IPS DF 4.7 (cell line): ENCODE measurements around the gene TCF7L1.
"Not testable (repeated sequence)": the region's sequence is repeated elsewhere in the genome, so short reads cannot be mapped to it uniquely, and the experiment has no call there.

Experiments used
- DNase-seq: peaks from one replicate; pipeline ENCODE4 v3.0.0-alpha.2; 2013; ENCODE audit warnings: low spot score; ENCODE audit errors: extremely low read depth

TCF7L1 gene

GRCh38 chr2:85323351-85323987, 190.3 kb downstream of the TCF7L1 start:
- DNase-seq: no peak

GRCh38 chr2:85323988-85324367, 190.8 kb downstream of the TCF7L1 start:
- not testable (repeated sequence) for DNase-seq

- no peak for DNase-seq
Observed at GRCh38 chr2:85324639-85325465, 191.7 kb downstream of the TCF7L1 start.

- DNase-seq: no peak
Observed at GRCh38 chr2:85325466-85325811, 192.2 kb downstream of the TCF7L1 start.

- DNase-seq: no peak
Observed at GRCh38 chr2:85326406-85327159, 193.4 kb downstream of the TCF7L1 start.

GRCh38 chr2:85327160-85327821, 194.1 kb downstream of the TCF7L1 start:
- DNase-seq: no peak

DNA sequence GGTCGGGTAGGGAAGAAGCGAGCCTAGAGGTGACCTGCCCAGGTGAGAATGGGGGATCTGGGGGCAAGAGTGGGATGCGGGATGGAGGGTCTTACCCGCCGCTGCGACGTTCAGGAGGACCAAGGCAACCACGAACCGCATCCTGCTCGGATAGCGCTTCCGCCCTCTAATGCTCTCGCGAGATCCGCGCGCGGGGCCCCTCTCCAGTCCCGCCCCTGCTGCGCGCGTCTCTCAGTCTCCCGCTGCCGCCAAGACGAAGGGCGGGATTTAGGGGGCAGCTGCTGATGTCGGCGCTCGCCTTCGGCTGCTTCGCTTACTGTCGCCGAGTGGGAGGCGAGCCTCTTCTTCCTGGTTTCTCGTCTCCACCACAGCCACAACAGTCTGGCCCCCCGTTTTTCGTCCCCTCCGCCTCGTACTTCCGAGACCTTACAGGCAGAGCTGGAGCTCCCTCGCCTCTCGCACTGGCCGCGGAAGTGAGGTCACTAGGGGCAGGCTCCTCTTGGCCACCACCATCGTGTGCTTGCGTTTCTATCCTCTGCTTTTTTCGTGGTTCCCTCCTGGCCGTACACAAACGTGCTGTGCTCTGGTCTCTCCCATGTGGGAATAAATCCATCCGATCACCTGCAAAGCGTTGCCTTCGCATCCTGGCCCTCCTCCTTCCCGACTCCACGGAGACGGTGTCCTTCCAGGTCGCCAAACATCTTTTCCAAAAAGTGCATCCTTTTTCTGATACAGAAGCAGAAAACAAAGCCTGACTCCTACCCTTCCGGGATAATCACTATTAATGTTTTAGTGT, 194.8 kb downstream of the TCF7L1 start, which contains the start of gene TGOLN2:
Gene TGOLN2 (minus strand): TSS at position 168 of the 796 bp plus-strand sequence. CDS start 27 bp downstream, at position 141.
- peak; percentile 60 for DNase-seq

GRCh38 chr2:85329181-85329651, 196.0 kb downstream of the TCF7L1 start:
- no peak for DNase-seq

- not testable (repeated sequence) for DNase-seq
Observed at GRCh38 chr2:85329701-85330100, 196.5 kb downstream of the TCF7L1 start.

DNA sequence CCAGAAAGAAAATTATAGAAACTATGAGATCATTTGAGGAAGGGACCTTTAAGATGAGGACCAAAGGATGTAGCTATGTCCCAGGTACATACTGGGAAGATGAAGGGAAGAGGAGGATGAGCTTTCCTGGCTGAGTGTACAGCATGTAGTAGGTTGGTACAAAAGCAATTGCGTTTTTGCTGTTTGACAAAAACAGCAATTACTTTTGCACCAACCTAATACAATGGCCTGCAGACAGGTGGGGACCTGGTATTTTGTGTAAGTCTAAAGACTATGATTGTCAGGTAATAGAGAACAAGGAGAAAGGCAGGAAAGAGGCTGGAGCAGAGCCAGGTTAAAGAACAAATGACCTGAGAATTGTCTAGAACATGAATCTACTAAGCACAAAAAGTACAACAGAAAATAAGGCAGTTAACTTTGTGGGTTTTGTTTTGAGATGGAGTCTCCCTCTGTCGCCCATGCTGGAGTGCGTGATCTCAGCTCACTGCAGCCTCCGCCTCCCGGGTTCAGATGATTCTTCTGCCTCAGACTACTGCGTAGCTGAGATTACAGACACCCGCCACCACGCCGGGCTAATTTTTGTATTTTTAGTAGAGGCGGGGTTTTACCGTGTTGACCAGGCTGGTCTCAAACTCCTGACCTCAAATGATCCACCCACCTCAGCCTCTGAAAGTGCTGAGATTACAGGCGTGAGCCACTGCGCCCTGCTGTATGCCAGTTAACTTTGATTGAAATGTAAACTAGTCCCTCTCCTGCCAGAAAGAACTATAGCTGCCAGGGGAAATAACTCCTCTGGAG, 197.8 kb downstream of the TCF7L1 start:
- no peak for DNase-seq

GRCh38 chr2:85333877-85334276, 200.7 kb downstream of the TCF7L1 start:
- DNase-seq: not testable (repeated sequence)

DNA sequence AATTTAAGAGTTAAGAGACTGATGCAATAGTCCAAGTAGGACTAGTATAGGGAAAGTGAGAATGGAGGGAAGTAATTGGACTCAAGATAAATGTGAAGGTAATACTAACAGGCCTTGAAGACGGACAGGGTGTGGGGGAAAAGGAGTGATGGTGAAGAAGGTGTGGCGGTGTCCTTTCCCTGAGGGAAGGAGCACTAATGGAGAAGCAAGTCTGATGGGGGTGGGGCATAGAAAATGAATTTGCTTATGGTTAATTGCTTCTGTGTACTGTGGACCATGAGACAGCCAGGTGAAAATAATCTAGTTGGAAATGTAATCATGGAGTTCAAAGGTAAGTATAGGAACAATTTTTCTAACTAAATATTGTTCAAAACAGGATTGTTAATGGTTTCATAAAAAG, 201.7 kb downstream of the TCF7L1 start:
- DNase-seq: no peak

- DNase-seq: no peak
Observed at GRCh38 chr2:85340034-85340892, 207.1 kb downstream of the TCF7L1 start.

DNA sequence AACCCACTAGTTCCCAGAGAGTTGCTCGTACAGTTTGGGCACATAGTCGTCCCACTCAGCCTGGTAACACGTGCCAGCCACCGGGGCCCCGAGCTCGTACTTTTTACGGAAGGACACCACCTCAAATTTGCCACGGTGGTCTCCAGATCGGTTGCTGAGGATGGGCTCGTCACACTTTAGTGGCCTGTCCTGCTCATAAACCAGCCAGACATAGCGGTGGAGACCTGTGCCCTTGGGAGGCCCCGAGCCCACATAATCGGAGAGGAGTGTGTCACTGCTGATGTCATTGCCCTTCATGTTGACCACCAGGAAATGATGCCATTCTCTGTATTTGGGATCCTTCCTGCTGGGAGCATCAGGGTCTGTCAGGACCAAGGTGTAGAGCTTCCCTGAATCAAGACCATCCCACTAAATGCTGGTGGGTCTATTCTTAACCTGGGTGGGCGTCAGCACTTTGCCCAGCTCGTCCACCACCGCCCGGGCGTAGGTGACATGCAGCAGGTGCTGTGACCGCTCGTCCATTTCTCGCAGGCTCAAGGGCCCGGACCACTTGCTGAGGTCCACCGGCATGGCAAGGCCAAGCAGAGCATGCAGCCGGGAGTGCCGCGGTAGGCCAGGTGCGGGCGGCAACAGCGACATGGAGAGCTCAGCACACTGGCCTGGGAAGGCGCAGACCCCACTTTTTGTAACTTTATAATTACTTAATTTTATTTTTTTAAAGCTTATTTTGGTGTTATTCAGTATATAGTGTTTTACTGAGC, 208.3 kb downstream of the TCF7L1 start:
- DNase-seq: no peak

GRCh38 chr2:85342156-85342555, 209.0 kb downstream of the TCF7L1 start:
- DNase-seq: no peak

DNA sequence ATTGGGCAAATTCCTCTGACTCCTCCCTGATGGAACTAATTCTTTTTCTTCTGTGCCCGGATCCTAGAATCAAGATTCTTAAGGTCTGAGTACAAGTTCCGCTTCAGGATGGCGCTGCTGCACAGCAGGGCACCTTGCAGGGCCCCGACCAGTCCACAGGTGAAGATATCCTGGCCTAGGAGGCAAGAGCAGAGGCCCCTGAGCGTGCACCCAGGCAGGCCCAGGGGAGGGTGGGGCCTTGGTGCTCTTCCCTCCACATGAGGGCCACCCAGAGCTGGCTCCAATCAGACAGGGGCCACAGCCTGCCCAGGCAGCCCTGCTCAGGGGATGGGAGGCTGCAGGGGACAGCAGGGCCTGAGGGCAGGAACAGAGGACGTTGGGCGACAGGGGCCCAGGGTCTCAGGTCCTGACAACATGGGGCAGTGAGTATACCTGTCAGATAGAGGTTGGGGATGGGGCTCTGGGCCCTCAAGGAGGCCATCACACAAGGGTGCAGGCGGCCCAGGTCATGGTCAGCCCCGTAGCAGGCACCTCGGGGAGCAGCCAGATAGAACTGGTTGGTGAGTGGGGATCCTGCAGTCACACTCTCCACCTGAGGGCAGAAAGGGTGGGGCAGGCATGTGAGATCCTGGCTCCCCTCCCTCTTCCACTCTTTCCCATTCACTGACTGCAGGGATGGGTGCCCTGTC, 210.2 kb downstream of the TCF7L1 start:
- not testable (repeated sequence) for DNase-seq

GRCh38 chr2:85344356-85344954, 211.3 kb downstream of the TCF7L1 start:
- DNase-seq: no peak
